HG03469 (cell line): Measurements from ENCODE around the gene COL26A1.
"Not testable (repeated sequence)": the region's sequence is repeated elsewhere in the genome, so short reads cannot be mapped to it uniquely, and the experiment has no call there.

Source experiments
- ATAC-seq: cut with Tn5 transposase; IDR thresholded peaks from one replicate; pipeline ENCODE4 v1.9.1; 2021; ENCODE audit warnings: mild to moderate bottlenecking, moderate library complexity, moderate number of reproducible peaks; ENCODE audit not compliant: unreplicated experiment

COL26A1 gene

DNA sequence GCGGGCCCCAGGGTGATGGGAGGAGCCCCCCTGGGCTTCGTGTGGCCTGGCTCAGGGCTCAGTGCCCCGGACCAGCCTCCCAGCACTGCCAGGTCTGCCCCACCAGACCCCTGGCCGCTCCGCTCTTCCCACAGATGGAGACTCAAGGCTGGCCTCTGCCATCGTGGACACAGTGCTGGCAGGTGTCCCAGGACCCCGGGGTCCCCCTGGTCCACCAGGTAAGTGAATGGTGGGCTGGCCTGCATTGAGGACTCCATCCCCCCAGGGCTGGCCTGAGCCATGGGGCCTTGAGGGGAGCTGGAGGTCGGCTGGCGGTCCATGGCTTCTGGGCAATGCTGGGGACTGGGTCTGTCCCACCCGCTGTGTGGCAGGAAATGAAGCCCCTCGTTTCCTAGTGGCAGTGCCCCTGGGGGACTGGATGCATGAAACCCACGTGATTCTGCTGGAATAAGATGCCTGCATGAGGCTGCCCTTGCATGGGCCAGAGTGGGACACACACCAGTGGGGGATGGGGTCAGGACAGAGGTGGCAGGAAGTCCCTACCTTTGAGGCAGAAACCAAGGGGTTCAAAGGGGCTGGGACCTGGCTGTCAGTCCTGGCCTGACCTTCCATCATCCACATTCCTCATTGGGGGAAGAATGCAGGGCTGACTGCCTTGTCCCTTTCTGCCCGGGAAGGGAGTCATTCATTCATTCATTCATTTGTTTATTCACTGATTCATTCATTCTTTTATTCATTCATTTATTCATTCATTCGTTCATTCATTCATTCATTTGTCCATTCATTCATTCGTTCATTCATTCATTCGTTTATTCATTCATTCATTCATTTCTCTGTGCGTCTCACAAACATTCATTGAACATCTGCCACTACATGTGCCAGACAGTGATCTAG, 184.6 kb downstream of the COL26A1 start:
- ATAC-seq = no peak

DNA sequence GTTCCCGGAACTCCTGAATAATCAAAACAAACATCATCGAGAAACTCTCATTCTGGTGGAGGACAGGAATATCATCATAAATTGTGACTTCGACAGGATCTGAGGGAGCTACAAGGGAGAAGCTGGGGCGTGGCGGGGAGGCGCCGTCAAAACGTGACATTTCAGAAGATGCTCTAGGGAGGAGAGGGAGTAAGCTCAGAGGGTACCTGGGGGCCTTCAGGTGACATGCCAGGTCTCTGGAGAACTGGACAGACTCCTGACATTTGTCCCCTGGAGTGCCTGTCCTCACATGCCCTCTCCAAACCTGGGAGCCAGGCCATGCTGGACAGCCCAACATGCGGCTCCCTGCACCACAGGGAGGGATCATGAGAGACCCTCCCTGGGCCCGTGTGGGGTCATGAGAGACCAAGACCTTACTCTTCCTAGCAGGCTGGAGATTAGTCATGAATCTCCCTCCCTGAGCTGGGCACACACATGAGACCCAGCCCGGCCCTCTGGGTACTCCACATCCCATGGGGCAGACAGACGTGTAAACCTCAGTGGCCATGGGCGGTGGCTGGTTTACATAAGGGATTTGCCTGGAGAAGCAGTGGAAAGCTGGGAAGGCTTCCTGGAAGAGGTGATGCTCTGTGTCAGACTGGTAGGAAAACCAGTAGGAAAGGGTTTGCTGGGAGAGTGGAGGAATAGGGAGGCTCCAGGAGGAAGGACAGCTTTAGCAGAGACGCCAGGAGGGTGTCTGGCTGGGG, 185.4 kb downstream of the COL26A1 start:
- no peak for ATAC-seq

GRCh38 chr7:101549734-101550133, 187.1 kb downstream of the COL26A1 start:
- no peak for ATAC-seq

GRCh38 chr7:101550641-101551541, 188.2 kb downstream of the COL26A1 start:
- ATAC-seq = no peak

DNA sequence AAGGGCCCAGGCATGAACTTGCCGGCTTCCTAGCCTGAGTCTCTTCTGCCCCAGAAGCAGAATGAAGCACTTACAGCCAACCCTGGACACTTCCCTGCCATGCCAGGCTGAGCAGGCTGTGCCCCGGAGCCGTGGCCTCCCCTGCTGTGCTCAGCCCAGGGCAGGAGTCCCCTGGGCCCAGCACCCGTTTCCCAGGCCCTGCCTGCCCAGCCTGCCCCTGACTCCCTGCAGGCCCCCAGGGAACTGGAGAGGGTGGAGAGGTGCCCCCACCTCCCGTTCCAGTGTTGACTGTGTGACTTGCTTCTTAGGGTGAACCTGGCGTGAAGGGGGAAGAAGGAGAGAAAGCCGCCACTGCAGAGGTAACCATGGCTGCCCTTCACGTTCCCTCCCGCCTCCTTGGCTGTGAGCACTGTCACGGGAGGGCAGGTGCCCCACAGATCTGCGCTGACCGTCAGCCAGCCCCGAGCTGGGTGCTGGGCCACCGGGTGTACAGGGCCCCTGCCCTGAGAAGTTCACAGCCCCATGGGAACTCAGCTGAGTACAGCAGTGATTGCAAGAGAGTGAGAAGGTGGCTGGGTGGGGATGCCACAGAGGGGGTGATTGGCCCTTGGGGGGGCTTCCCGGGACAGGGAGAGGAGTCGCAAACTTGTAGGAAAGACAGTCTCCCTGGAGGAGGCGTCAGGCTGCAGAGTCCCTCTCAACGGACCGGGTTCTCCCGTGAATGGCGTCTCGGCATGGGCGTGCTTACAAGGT, 190.5 kb downstream of the COL26A1 start:
- ATAC-seq = no peak

DNA sequence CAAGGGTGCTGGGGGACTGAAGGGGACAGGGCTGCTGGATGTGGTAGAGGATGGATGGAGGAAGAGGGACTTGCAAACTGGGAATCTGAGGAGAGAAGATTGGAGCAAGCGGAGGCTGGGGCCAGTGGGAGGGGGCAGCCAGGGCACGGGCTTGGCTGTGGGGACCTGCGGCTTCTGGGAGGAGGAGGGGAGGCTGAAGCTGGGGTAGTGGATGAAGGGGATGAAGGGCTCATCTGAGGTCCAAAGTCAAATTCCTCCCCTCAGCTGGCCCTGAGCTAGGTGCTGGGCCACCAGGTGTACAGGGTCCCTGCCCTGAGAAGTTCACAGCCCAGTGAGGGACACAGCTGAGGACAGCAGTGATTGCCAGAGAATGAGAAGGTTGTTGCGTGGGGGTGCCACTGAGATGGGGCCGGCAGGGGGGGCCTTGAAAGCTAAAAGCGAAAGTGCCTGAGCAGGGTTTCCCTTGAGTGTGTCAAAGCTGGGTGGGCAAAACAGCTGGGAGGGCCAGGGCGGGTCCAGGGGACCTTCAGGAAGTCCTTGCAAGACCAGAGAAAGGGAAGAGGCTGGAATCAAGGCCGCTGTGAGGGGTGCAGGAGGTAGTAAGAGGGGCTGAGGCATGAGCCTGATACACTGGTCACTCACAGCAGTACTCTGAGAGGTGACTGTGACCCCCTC, 191.2 kb downstream of the COL26A1 start:
- ATAC-seq = no peak

DNA sequence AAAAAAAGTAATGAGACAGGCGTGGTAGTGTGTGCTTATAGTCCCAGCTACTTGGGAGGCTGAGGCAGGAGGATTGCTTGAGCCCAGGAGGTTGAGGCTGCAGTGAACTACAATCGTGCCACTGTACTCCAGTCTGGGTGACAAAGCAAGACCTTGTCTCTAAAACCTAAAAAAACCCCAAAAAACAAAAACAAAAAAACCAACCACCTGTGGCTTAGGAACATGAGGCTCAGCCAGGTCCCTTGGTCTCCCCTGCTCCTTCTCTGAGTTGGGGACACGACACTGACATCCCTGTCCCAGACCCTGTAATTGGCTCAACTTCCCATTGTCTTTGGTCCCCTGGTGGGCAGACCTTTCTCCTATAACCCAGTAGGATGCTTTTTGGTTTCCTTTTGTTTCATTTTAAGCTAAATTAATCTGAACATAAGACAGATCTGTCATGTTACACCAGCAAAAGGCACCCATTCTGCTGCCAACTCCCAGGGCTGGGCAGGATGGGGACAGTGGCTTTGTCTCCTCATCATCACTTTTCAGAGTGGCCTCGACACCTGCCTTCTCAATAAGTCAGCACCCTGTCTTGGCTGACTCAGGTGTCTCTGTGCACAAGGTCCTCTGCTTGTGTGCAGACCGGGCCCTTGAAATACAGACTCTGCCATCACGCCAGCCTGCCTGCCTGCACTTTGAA, 192.1 kb downstream of the COL26A1 start:
- ATAC-seq = no peak

GRCh38 chr7:101555269-101555920, 192.7 kb downstream of the COL26A1 start:
- no peak for ATAC-seq

DNA sequence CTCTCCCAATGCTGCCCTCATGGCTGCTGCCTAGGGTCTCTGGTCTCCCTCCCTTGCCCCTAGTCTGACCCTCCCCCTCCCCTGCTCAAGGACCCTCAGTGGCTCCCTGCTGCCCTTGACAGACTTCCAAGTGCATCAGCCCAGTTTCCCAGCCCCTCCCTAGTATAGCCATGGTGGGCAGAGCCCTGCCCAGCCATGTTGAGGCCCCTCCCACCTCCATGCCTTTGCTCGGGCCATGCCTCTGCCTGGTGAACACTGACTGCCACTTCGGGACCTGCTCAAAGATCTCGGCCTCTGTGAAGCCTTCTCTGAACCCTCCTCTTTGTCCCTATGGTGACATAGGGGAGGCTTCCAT, 193.2 kb downstream of the COL26A1 start:
- ATAC-seq = no peak

- ATAC-seq = no peak
These were observed 193.8 kb downstream of the COL26A1 start for GRCh38 chr7:101556453-101556968.

DNA sequence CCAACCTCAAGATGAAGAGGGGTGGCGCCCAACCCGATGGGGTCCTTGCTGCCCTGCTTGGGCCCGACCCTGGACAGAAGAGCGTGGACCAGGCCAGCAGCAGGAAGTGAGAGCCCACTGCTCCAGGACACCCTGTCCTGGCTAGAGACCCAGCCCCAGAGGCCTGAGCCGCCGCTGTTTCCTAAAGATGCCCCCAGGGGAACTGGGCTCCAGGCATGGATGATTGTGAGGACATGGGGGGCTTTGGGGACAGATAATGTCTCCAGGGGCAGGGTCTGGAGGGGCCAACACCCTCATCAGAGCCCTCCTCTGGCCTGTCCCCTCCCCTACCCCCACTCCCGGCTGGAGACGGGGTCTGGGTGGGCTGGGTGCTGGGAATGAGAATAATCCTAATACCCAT, 194.7 kb downstream of the COL26A1 start:
- no peak for ATAC-seq

GRCh38 chr7:101557978-101558741, 195.5 kb downstream of the COL26A1 start:
- no peak for ATAC-seq

GRCh38 chr7:101558742-101559325, 196.2 kb downstream of the COL26A1 start:
- no peak for ATAC-seq

DNA sequence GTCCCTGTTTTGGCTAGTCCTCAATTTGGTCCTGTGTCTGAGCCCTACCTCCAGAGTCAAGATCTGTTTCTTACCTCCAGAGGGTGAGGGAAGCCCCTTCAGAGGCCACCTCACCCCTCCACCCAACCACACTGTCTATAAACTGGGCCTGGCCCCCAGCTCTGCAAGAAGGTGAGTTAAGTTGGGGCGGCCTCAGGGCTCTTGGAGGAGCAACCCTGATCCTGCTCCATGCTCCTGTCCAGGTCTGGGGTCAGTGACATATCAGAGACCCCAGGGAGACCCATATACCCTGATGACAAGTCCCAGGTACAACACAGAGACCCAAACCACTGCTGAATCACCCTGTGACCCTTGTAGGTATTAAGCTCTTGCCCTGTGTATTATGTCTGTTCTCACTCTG, 196.9 kb downstream of the COL26A1 start:
- no peak for ATAC-seq

GRCh38 chr7:101560021-101560420, 197.3 kb downstream of the COL26A1 start:
- ATAC-seq = not testable (repeated sequence)

GRCh38 chr7:101560856-101561255, 198.2 kb downstream of the COL26A1 start:
- no peak for ATAC-seq

DNA sequence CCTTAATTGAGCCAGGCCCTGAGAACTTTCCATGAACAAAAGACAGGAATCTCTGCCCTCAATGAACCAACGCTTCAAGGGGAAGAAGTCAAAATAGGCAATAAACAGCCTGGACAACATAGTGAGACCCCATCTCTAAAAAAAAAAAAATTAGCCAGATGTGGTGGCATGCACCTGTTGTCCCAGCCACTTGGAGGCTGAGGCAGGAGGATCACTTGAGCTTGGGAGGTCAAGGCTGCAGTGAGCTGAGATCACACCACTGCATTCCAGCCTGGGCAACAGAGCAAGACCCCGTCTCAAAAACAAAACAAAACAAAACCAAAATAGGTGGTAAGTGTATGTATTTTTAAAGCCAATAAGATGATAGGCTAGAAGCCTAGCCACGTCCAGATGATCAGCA, 198.6 kb downstream of the COL26A1 start:
- not testable (repeated sequence) for ATAC-seq
